Measurements from ENCODE around the gene CARD11. TPM values are rescaled to one million over a fixed set of nuclear protein-coding genes. Genes with fewer than 3 reads are reported as not detected.
"Not testable (repeated sequence)": the region's sequence is repeated elsewhere in the genome, so short reads cannot be mapped to it uniquely, and the experiment has no call there.

Gene CARD11
- total RNA-seq, 1 donor from 2014 or later = 1.4 TPM

DNA sequence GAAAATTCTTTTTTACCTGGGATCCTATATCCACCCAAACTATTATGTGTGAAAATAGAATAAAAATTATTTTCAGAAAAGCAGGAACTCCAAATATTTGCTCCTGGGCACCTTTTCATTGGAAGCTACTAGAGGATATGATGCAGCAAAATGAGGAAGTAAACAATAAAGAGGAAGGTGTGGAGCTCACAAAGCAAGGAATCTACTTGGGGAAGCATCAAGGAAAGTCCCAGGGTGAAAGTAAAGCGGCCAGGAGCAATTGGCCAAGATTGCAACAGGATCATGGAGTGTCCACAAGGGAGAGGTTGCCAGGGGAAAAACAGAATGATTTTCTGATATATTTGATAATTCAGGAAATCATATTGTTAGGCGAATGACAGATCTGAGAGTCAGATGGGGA, 80.8 kb downstream of the CARD11 start:
- no peak for DNase-seq

DNA sequence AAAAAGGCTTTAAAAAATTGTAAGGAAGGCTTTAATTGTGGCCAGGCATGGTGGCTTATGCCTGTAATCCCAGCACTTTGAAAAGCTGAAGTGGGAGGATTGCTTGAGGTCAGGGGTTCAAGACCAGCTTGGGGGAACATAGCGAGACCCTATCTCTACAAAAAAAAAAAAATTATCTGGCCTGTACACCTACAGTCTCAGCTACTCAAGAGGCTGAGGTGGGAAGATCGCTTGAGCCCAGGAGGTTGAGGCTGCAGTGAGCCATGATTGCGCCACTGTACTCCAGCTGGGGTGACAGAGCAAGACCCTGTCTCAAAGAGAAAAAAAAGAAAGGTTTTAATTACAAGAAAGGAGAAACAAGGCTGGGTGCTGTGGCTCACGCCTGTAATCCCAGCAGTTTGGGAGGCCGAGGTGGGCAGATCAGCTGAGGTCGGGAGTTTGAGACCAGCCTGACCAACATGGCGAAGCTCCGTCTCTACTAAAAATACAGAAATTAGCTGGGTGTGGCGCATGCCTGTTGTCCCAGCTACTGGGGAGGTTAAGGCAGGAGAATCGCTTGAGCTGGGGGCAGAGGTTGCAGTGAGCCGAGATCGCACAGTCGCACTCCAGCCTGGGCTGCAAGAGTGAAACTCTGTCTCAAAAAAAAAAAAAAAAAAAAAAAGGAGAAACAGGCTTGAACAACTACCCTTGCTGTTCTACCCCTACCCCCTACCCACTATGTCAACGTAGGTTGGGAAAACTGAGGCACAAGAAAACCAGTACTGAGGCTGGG, 83.7 kb downstream of the CARD11 start:
- DNase-seq = no peak

DNA sequence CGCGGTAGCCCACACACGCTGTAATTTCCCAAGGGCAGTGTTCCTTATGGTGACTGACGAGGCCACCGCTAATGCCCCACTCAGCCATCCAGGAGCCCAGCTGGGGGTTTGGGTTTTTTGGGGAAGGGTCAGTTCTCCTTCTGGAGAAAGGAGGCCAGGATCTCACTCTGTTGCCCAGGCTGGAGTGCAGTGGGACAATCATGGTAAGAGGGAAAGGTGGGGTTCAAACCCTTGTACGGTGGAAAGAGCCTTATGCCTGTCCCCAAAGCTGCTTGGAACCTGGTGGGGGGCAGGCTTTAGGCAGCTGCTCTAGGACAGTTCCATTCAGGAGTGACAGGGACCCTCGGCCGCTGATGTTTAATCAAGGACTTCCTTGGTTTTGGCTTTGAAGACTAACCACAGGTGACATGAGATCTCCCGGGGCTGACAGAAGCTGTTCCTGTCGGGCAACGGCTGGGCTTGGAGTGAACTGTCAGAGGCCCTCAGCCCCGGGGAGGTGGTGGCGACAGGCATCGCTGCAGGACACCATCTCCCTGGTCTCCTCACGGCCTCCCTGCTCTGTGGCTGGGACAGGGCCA, 84.5 kb downstream of the CARD11 start:
- no peak for DNase-seq

DNA sequence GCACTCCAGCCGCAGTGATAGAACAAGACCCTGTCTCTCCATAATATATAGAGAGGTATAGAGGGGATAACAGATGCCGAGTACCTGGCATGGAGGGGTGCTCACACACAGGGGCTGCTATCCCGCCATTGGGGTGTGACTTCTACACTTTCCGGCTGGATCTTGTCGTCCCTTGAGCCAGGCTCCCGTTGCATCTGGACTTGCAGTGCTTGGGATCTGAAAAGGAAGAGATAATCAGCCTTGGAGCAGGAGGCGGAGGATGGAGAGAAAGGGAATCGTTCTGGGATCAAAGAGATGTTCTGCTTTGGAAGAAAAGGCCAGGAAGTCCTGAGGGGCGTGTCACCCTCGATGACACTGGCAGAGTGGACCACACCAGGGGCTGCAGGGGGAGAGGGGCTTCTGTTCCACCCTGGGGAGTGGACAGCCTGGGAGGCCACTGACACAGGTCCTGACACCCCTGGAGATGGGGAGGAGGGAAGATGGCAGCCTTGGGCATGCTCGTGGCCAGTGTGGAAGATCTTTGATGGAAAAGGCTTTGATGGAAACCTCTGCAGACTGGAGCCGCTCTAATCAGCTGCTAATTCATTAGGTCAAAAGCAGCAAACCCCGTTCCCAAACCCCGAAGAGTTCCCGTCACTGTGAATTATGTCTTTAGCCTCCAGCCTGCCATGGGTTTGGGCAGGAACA, 85.1 kb downstream of the CARD11 start:
- no peak for DNase-seq

DNA sequence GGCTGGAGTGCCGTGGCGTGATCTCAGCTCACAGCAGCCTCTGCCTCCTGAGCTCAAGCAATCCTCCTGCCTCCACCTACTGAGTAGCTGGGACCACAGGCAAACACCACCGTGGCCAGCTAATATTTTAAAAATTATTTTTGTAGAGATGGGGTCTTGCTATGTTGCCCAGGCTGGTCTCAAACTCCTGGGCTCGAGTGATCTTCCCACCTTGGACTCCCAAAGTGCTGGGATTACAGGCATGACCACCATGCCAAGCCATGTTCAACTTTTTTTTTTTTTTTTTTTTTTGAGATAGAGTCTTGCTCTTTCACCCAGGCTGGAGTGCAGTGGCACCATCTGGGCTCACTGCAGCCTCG, 86.3 kb downstream of the CARD11 start:
- not testable (repeated sequence) for DNase-seq

DNA sequence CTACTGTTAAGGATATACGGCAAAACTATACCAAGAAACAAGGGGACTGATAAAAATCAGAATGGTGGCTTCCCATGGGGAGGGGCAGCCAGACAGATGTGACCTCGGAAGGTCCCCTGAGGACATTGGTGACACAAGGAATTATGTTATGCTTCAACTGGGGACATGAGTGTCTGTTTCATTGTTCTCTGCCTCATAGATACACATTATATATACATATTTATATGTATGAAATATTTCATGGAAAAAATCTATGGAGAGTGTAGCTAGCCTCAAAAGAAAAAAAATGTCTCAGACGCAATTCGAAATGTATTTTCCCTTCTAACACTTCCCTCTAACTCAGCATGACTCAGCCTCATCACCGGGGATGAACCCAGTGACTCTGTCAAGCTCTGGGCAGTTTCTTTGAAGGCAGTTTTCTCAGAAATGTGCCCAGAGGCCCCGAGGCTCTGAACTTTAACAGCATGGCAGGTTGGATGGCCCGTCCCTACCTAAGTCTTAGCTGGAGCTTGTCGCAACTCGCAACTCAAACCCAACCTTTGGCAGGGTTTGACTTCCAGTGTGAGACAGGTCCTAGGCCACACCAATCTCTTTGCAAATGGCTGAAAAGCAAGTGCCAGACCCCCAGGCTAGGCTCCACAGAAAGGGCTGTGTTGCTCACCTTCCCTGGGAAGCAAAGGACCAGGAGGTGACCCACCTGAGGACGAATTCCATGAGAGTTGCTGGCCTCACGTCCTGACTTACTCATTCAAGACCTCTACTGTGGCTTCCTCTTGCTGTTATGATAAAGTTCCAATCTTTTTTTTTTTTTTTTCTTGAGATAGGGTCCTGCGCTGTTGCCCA, 86.9 kb downstream of the CARD11 start:
- DNase-seq = no peak

DNA sequence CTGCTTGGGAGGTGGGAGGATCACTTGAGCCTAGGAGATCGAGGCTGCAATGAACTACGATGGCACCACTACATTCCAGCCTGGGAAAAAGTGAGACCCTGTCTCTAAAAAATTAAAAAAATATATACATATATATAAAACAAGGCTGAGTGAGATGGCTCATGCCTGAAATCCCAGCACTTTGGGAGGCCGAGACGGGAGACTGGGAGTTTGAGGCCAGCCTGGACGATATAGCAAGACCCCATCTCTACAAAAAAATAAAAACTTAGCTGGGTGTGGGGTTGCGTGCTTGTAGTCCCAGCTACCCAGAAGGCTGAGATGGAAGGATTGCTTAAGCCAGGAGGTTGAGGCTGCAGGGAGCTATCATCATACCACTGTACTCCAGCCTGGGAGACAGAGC, 87.6 kb downstream of the CARD11 start:
- no peak for DNase-seq

DNA sequence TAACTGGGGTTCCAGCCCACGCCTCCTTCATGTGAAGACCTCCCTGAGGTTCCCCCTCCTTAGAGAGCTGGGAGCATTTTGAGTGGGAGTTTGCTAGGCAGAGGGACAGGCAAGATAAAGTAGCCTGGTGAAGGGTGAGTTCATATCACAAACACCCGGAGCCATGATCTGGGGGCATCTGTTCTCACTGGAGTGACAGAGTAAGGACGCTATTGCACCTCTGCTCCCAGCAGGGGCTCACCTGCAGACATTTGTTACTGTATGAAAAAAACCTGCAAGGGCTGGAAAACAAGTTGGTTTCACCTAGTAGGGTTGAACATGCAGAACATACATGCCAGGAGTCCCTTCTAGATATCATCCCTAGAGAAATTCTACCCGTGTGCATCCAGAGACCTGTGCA, 88.4 kb downstream of the CARD11 start:
- DNase-seq = no peak

DNA sequence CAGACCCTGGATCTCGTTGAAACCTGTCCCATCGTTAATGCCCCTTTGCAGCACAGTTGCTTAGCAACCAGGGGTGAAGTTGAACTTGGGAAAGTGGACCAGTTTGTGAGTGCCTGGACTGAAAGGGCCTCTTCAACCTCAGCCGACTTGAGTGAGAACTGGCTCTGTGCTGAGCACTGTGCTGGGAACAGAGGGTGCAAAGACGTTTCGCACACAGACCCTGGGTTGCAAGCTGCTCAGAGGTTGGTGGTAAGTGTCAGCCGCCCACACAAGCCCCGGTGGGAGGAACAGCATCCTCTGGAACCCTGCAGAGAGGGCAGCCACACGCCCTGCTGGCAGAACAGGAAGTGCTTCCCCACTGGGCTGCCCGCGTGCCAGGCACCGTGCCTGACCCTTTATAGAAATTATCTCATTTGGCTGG, 89.2 kb downstream of the CARD11 start:
- no peak for DNase-seq

DNA sequence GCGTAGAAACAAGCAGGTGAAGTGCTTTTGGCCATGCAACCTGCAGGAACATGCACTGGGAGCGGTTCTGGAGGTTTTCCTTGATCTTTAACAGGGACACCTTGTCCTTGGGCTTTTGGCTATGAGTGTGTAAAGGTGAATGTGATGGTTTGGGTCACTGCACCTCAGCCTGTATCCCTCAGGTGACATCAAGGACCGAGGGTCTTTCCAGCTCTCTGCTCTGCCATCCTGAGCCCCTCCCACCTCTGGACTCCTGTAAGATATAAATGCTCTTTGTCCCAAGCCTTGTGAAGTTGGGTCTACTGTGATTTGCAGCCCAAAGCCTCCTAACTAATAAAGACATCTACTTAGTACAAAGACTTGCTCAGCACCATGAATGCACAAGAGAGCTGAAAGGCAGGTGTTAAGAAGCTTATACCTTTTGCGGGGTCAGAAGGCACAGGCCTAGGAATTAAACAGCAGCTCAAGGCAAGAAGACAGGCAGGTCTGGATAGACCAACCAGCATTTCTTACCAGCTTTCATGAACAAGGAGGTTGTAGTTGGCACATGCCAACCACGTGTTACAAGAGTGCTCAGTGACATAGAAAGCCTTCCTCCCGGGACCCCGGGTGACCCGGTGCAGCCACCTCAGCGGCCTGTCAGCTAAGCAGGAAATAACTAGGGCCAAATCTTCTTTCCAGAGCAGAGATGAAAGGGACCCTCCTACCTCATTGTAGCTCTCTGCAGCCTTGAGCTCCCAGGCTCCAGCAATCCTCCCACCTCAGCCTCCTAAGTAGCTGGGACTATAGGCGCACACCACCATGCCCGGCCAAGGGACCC, 89.9 kb downstream of the CARD11 start:
- no peak for DNase-seq

DNA sequence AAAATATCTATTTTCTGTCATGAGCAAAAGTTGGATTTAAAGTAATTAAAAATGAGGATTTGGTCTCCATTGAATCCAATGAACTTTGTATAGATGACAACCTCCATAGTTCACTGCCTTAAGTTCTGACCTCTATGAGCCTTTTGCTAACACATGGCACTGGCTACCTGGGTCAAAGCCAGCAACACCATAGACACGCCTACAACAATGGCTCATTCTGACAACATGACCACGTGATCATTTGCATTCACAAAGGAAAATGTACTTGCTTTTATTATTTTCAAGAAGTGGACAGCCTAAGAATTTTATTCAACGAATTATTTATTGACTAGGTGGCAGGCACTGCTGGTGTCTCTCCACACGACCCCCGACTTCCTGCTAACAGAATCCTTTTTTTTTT, 90.6 kb downstream of the CARD11 start:
- no peak for DNase-seq

DNA sequence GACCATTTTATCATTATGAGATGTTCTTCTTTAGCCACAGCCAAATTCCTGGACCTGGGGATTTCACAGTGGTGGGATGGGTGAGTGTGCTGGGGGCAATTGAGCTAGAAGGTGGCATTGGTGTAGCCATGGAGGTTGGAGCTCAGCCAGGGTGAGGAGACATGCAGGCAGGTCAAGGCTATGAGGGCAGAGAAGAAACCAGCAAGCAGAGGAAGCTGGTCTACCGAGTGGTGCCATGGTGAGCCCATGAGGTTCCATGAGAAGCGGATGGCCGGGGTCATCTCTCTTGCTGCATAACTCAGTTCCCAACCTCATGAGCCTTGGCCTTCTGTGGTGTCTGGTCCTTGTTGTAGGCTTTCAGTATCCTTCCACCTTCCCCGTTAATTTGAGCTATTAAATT, 91.4 kb downstream of the CARD11 start:
- DNase-seq = no peak

DNA sequence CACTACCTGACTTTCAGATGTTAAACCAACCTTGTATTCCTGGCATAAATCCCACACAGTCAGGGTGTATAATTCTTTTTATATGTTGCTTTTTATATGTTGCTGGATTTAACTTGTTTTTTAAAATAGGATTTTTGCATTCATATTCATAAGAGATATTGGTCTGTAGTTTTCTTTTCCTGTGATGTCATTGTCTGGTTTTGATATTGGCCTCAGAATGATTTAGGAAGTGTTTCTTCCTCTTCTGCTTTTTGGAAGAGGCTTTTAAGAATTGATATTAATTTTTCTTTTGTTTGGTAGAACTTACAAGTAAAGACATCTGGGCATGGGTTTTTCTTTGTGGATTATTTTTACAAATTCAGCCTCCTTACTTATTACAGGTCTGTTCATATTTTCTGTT, 93.1 kb downstream of the CARD11 start:
- no peak for DNase-seq

DNA sequence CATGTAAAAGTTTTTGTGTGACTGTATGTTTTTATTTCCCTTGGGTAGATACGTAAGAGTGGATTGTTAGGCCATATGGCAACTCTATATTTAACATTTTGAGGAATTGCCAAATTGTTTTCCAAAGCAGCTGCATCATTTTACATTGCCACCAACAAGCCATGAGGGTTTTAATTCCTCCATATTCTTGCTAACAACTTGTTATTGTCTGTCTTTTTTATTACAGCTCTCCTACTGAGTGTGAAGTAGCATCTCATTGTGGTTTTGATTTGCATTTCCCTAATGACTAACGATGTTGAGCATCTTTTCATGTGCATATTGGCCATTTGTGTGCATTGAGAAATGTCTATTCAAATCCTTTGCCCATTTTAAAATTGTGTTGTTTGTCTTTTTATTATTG, 94.9 kb downstream of the CARD11 start:
- peak; percentile 15 for DNase-seq

DNA sequence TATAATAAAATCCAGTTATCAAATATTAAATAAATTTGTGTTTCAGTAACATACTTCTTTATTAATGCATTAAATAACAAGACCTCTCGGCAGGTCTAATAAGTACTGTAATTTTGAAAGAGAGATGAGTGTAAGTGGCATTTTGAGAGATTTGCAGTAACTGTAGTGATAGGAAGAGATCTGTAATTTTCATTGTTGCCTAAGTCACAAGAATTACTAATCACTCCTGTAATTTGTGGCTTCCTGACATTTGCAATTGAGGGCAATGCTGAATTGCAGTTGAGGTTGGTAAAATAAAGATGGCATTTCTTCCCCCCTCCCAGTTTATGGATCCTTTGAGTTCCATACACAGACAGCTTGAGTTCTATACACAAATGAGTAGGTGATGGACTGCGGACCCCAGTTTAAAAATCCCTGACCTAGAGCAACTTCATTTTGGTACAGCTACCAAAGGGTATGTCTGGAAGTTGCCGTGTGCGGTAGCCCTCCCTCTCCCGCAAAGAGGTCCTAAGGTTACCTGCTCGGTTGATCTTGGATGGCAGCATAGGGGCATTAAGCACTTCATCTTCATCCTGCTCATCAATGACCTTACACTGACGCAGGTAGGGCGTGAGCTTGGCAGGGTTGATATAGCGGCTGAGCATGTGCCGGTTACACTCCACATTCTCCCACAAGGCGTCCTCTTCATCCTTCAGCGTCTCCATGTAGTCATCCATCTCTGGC, 96.4 kb downstream of the CARD11 start:
- no peak for DNase-seq

DNA sequence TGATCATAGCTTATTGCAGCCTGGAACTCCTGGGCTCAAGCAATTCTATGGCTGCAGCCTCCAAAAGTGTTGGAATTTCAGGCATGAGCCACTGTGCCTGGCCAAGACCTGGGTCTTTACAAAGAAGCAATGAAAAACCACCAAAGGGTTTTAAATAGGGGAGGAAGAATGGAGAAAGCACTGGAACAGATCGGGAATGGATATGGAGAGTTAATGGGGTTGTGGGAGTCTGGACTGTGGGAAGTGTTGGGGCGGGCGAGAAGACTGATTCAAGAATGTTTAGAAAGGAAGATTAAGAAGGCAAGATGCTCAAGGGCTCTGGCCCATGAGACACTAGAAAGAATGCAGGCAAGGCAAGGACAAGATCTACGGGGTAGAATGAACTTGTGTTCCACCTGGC, 98.5 kb downstream of the CARD11 start:
- DNase-seq = no peak

DNA sequence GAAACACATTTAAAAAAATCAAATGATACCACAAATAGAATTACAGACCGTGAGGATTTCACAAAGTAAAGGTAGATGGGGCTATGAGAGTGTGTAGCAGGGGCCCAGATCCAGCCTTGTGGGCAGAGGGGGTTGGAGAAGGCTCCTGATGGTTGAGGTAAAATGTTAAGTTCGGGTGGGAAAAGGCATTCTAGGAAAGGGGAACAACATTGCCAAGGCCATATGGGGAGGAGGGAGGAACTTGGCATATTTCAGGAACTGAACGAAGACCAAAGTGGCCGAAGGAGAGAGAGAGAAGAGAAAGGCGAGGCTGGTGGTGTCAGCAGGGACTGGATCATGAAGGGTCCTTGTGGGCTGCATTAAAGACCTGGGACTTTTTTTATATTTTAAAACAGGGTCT, 98.9 kb downstream of the CARD11 start:
- no peak for DNase-seq

DNA sequence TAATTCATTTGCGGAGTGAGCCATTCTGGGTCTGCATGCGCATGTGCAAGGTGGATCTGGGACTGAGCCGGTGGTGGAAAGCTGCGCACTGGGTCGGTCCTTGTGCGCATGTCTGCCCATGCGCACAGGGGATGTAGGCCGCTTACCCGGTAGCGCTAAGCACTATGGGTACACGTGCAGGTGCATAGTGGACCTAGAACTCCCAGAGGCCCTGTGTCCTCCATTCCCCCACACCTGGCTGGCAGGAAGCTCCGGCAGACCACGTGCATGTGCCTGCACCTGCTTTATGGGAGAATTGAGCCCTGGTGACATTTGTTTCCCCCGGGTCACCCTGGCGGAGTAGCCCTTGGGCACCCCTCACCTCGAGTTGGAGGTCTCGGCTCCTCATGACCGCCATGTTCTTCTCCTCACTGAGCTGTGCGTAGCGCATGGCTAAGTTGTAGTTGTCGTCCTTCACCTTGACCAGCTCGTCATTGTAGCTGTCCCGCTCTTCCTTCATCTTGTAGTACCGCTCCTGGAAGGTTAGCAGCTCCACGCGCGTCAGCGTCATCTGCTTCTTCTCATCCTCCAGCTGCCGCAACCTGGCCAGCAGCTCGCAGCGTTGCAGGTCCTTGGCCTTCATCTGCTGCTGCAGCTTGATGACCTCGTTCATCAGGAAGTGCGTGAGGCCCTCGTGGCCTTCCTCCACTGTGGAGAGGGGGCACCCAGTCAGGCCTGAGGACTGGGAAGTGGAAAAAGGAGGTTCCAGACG, 99.6 kb downstream of the CARD11 start:
- no peak for DNase-seq

DNA sequence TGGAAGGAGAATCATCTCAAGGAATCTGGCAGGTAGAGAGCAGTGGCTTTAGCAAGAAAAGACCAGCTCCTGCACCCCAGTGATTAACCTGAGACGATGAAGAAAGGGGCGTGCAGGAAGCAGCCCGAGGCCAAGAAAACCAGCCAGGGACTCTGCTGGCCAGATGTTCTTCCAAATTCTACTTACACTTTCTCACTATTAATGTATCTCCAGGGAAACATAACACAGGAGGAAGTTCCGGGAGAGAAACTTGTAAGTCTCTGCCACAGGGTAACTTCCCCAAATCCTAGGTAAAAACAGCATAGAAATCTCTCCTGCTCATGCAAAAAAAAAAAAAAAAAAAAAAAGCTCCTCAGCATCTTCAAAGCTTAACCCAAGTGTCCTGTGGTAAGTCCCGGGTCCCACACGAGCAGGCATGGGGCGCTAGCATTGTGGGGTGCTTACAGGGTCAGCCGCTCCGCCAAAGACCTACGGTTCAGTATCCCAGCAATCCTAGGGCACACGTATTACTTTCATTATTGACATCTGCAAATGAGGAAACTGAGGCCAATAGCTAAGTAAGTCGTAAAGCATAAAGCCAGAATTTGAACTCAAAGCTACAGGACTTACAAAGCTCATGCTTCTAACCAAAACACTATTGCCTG, 102.3 kb downstream of the CARD11 start:
- peak; percentile 48 for DNase-seq

DNA sequence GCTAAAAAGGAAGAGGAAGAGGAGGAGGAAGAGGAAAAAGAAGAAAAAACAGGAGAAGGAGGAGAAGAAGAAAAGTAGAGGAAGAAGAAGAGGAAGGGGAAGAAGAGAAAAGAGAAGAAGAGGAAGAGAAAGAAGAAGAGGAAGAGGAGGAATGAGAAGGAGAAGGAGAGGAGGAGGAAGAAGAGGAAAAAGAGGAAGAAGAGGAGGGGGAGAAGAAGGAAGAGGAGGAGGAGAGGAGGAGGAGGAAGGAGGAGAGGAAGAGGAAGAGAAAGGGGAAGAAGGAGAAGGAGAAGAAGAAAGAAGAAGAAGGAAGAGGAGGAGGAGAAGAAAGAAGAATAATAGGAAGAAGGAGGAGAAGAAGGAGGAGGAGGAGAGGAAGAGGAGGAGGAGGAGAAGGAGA, 103.2 kb downstream of the CARD11 start:
- DNase-seq = no peak

Measured in tongue (tissue), 2 donors.